Activated CD4-positive, alpha-beta T cell treated with anti-CD3 and anti-CD28 coated beads, Interleukin-2, amount 10 ng/mL, durations not matched to agents 7 days and 5 days (primary cell): ENCODE measurements around the gene MLLT6. TPM values are rescaled to one million over a fixed set of nuclear protein-coding genes. Genes with fewer than 3 reads are reported as not detected.

ENCODE experiments used
- CTCF ChIA-PET: fragments of 350-600 bp; sonication (Branson Sonifier 250); formaldehyde crosslinking; loops from one replicate; lab custom pipeline; 2021; ENCODE audit warnings: antibody characterized with exemption; lab: Charles Lee
- POLR2A ChIA-PET: fragments of 350-600 bp; sonication (Branson Sonifier 250); formaldehyde crosslinking; loops from one replicate; lab custom pipeline; 2021; ENCODE audit warnings: antibody characterized with exemption; lab: Charles Lee
- DNase-seq: peaks from one replicate; pipeline ENCODE4 v3.0.0-alpha.2; 2020
- H3K27ac Mint-ChIP-seq: one replicate; pipeline ENCODE4 v1.8.0; 2021; ENCODE audit warnings: mild to moderate bottlenecking, moderate library complexity, mixed read lengths
- H3K27me3 Mint-ChIP-seq: one replicate; pipeline ENCODE4 v1.8.0; 2021; ENCODE audit warnings: mixed read lengths
- H3K36me3 Mint-ChIP-seq: one replicate; pipeline ENCODE4 v1.8.0; 2021; ENCODE audit warnings: low read depth, mixed read lengths
- H3K4me1 Mint-ChIP-seq: one replicate; pipeline ENCODE4 v1.8.0; 2021; ENCODE audit warnings: mixed read lengths
- H3K4me3 Mint-ChIP-seq: one replicate; pipeline ENCODE4 v1.8.0; 2021; ENCODE audit warnings: mild to moderate bottlenecking, moderate library complexity, mixed read lengths
- H3K9me3 Mint-ChIP-seq: one replicate; pipeline ENCODE4 v1.8.0; 2021; ENCODE audit warnings: mixed read lengths
- total RNA-seq, 2 experiments: library from RNA; stranded (reverse); gene quantifications; one replicate each; pipeline ENCODE4 v1.2.3, GENCODE V29; 2021

Gene MLLT6
- 100 to 1,000 TPM; 251 to 264 TPM for total RNA-seq

- ChIA-PET CTCF (interaction anchor here (1.1 to 1.6 kb wide), 3 partner anchors 11 to 24 kb away, joined by 3 to 7 read pairs (median 3); no protein-coding TSS in a partner anchor), POLR2A (interaction anchor here (0.6 to 1.6 kb wide), 4 partner anchors 14 to 39 kb away, joined by 3 to 7 read pairs (median 4); no protein-coding TSS in a partner anchor)
- Mint-ChIP-seq H3K36me3 (peaks cover 32% of the 10 kb centered on the region), H3K9me3 (no peaks in the 10 kb centered on the region), H3K27me3 (no peaks in the 10 kb centered on the region), H3K4me3 (peak within 1 kb of the TSS; percentile 93), H3K4me1 (peaks cover 50% of the 10 kb centered on the region), H3K27ac (peak within 1 kb of the TSS; percentile 98)
- DNase-seq: peak; percentile 82
These were observed at the start of gene MLLT6 for GRCh38 chr17:38704606-38705522. Gene MLLT6, plus strand, starts transcription at chr17:38705273. Its CDS starts 360 bp downstream, at chr17:38705633.

- Mint-ChIP-seq H3K27me3 (peaks cover 28% of the 10 kb centered on the region), H3K9me3 (no peaks in the 10 kb centered on the region), H3K27ac (no peak overlapping the region), H3K4me3 (no peak overlapping the region), H3K36me3 (no peaks in the 10 kb centered on the region), H3K4me1 (peaks cover 3% of the 10 kb centered on the region)
- CTCF ChIA-PET: interaction anchor here (1.0 kb wide), 1 partner anchor 10 kb away, joined by 4 read pairs; no protein-coding TSS in a partner anchor
- no peak for DNase-seq
- POLR2A ChIA-PET: no interaction called here
These were observed 47.9 kb upstream of the MLLT6 start for GRCh38 chr17:38656959-38657823.

GRCh38 chr17:38657824-38658740, 47.0 kb upstream of the MLLT6 start:
- no peak overlapping the region for H3K27ac Mint-ChIP-seq
- DNase-seq: no peak
- H3K9me3 Mint-ChIP-seq: no peaks in the 10 kb centered on the region
- H3K27me3 Mint-ChIP-seq: peaks cover 31% of the 10 kb centered on the region
- H3K36me3 Mint-ChIP-seq: no peaks in the 10 kb centered on the region
- H3K4me1 Mint-ChIP-seq: peaks cover 3% of the 10 kb centered on the region
- ChIA-PET POLR2A (no interaction called here), CTCF (interaction anchor here (0.6 kb wide), 1 partner anchor 399 kb away, joined by 3 read pairs; no protein-coding TSS in a partner anchor)
- H3K4me3 Mint-ChIP-seq: no peak overlapping the region

- CTCF ChIA-PET: interaction anchor here (0.6 kb wide), 1 partner anchor 398 kb away, joined by 3 read pairs; no protein-coding TSS in a partner anchor
- Mint-ChIP-seq H3K4me1 (peaks cover 3% of the 10 kb centered on the region), H3K27me3 (peaks cover 31% of the 10 kb centered on the region), H3K9me3 (no peaks in the 10 kb centered on the region), H3K27ac (no peak overlapping the region), H3K4me3 (no peak overlapping the region), H3K36me3 (no peaks in the 10 kb centered on the region)
- POLR2A ChIA-PET: no interaction called here
- DNase-seq: no peak
These were observed 46.2 kb upstream of the MLLT6 start for GRCh38 chr17:38658741-38659345.

- Mint-ChIP-seq H3K9me3 (no peaks in the 10 kb centered on the region), H3K36me3 (no peaks in the 10 kb centered on the region), H3K27me3 (peaks cover 28% of the 10 kb centered on the region), H3K4me3 (no peak overlapping the region), H3K4me1 (peaks cover 3% of the 10 kb centered on the region), H3K27ac (no peak overlapping the region)
- ChIA-PET CTCF (interaction anchor here (0.7 kb wide), 1 partner anchor 49 kb away, joined by 4 read pairs; no protein-coding TSS in a partner anchor), POLR2A (no interaction called here)
- no peak for DNase-seq
These were observed 45.7 kb upstream of the MLLT6 start for GRCh38 chr17:38659415-38659814.

- peaks cover 3% of the 10 kb centered on the region for H3K4me1 Mint-ChIP-seq
- no peak overlapping the region for H3K27ac Mint-ChIP-seq
- ChIA-PET POLR2A (no interaction called here), CTCF (interaction anchor here (0.6 to 1.1 kb wide), 4 partner anchors 11 to 820 kb away, joined by 3 to 4 read pairs (median 4); no protein-coding TSS in a partner anchor)
- H3K4me3 Mint-ChIP-seq: no peak overlapping the region
- DNase-seq: no peak
- H3K27me3 Mint-ChIP-seq: peaks cover 27% of the 10 kb centered on the region
- no peaks in the 10 kb centered on the region for H3K36me3 Mint-ChIP-seq
- no peaks in the 10 kb centered on the region for H3K9me3 Mint-ChIP-seq
These were observed 44.7 kb upstream of the MLLT6 start for GRCh38 chr17:38660097-38661025.

GRCh38 chr17:38663125-38663751, 41.8 kb upstream of the MLLT6 start:
- Mint-ChIP-seq H3K36me3 (no peaks in the 10 kb centered on the region), H3K4me3 (no peak overlapping the region), H3K9me3 (no peaks in the 10 kb centered on the region), H3K27ac (no peak overlapping the region), H3K4me1 (peaks cover 3% of the 10 kb centered on the region), H3K27me3 (peaks cover 30% of the 10 kb centered on the region)
- peak; percentile 48 for DNase-seq
- POLR2A ChIA-PET: no interaction called here
- CTCF ChIA-PET: interaction anchor here (0.7 to 3.4 kb wide), 10 partner anchors 9 to 108 kb away, joined by 3 to 16 read pairs (median 4); no protein-coding TSS in a partner anchor

GRCh38 chr17:38663964-38664644, 41.0 kb upstream of the MLLT6 start:
- POLR2A ChIA-PET: no interaction called here
- Mint-ChIP-seq H3K36me3 (no peaks in the 10 kb centered on the region), H3K4me1 (no peaks in the 10 kb centered on the region), H3K27me3 (peaks cover 30% of the 10 kb centered on the region), H3K9me3 (no peaks in the 10 kb centered on the region), H3K27ac (no peak overlapping the region), H3K4me3 (no peak overlapping the region)
- CTCF ChIA-PET: interaction anchor here (1.9 to 3.4 kb wide), 4 partner anchors 12 to 105 kb away, joined by 8 to 16 read pairs (median 10); no protein-coding TSS in a partner anchor
- no peak for DNase-seq

- no peaks in the 10 kb centered on the region for H3K9me3 Mint-ChIP-seq
- peaks cover 55% of the 10 kb centered on the region for H3K27me3 Mint-ChIP-seq
These were observed 37.8 kb upstream of the MLLT6 start for GRCh38 chr17:38667099-38667786.

More at GRCh38 chr17:38667099-38667786, 37.8 kb upstream of the MLLT6 start:
- Mint-ChIP-seq H3K4me3 (no peak overlapping the region), H3K36me3 (no peaks in the 10 kb centered on the region), H3K27ac (no peak overlapping the region), H3K4me1 (peaks cover 8% of the 10 kb centered on the region)
- peak; percentile 57 for DNase-seq
- CTCF ChIA-PET: interaction anchor here (0.6 to 3.1 kb wide), 20 partner anchors 9 to 318 kb away, joined by 3 to 32 read pairs (median 4); no protein-coding TSS in a partner anchor
- POLR2A ChIA-PET: no interaction called here
